ENCODE measurements around the gene SNX8. TPM values are rescaled to one million over a fixed set of nuclear protein-coding genes. Genes with fewer than 3 reads are reported as not detected.
"Not testable (repeated sequence)": the region's sequence is repeated elsewhere in the genome, so short reads cannot be mapped to it uniquely, and the experiment has no call there.

Gene SNX8
- total and polyA plus RNA-seq, 5 donors = 32.3 to 44.5 (median 37.6) TPM

- peaks cover 3% of the 10 kb centered on the region for H3K4me1 ChIP-seq (ENCODE audit: control insufficient read depth, insufficient read depth, low read length)
- H3K4me3 ChIP-seq (ENCODE audit: low read length) = no peak overlapping the region
- intact Hi-C loops (cut with DNase I) = loop anchor here in 1 of 4 donors (10.0 kb wide), 1 partner anchor 65 kb away; the partner anchor contains the start of genes MRM2 and NUDT1
- no peaks in the 10 kb centered on the region for H3K27me3 ChIP-seq (ENCODE audit: control insufficient read depth, insufficient read depth)
- DNase-seq (no peak), ATAC-seq (no peak)
- peak overlapping the region; percentile 68 for H3K27ac ChIP-seq (ENCODE audit: low read length)
- 61% methylated on average over 20 of the region's 20 CpGs for WGBS
- no peaks in the 10 kb centered on the region for H3K9me3 ChIP-seq (ENCODE audit: control insufficient read depth, low read length)
Observed at GRCh38 chr7:2309889-2310331, 4.3 kb downstream of the SNX8 start.

GRCh38 chr7:2307690-2308107 is 6.5 kb downstream of the SNX8 start:
- DNase-seq (no peak), ATAC-seq (no peak)
- WGBS = 79% methylated on average over 7 of the region's 7 CpGs
- H3K4me1 ChIP-seq (ENCODE audit: control insufficient read depth, insufficient read depth, low read length) = peaks cover 3% of the 10 kb centered on the region
- no peak overlapping the region for H3K4me3 ChIP-seq (ENCODE audit: low read length)
- H3K27ac ChIP-seq (ENCODE audit: low read length) = no peak overlapping the region
- intact Hi-C loops (cut with DNase I) = loop anchor here in 1 of 4 donors (10.0 kb wide), 1 partner anchor 63 kb away; the partner anchor contains the start of genes MRM2 and NUDT1
- no peaks in the 10 kb centered on the region for H3K9me3 ChIP-seq (ENCODE audit: control insufficient read depth, low read length)
- H3K27me3 ChIP-seq (ENCODE audit: control insufficient read depth, insufficient read depth) = no peaks in the 10 kb centered on the region

- ATAC-seq (no peak), DNase-seq (no peak)
- Histone ChIP-seq H3K27ac (ENCODE audit: low read length) (no peak overlapping the region), H3K27me3 (ENCODE audit: control insufficient read depth, insufficient read depth) (no peaks in the 10 kb centered on the region), H3K4me1 (ENCODE audit: control insufficient read depth, insufficient read depth, low read length) (peaks cover 3% of the 10 kb centered on the region), H3K4me3 (ENCODE audit: low read length) (no peak overlapping the region), H3K9me3 (ENCODE audit: control insufficient read depth, low read length) (no peaks in the 10 kb centered on the region)
- intact Hi-C loops (cut with DNase I) = loop anchor here in 1 of 4 donors (10.0 kb wide), 1 partner anchor 62 kb away; the partner anchor contains the start of genes MRM2 and NUDT1
- 92% methylated on average over 6 of the region's 6 CpGs for WGBS
Observed at GRCh38 chr7:2306688-2307087, 7.6 kb downstream of the SNX8 start.

- peak overlapping the region; percentile 1 for H3K4me3 ChIP-seq (ENCODE audit: low read length)
- 83% methylated on average over 6 of the region's 6 CpGs for WGBS
- not testable (repeated sequence) for H3K27me3 ChIP-seq (ENCODE audit: control insufficient read depth, insufficient read depth)
Observed at GRCh38 chr7:2305258-2305657, 9.0 kb downstream of the SNX8 start.

GRCh38 chr7:2303520-2303919 is 10.7 kb downstream of the SNX8 start:
- intact Hi-C loops (cut with DNase I) = loop anchor here in 1 of 4 donors (10.0 kb wide), 1 partner anchor 59 kb away; the partner anchor contains the start of genes MRM2 and NUDT1
- WGBS = 62% methylated on average over 7 of the region's 7 CpGs
- not testable (repeated sequence) for H3K27me3 ChIP-seq (ENCODE audit: control insufficient read depth, insufficient read depth); H3K4me3 ChIP-seq (ENCODE audit: low read length); H3K4me1 ChIP-seq (ENCODE audit: control insufficient read depth, insufficient read depth, low read length); ATAC-seq; H3K27ac ChIP-seq (ENCODE audit: low read length); DNase-seq; H3K9me3 ChIP-seq (ENCODE audit: control insufficient read depth, low read length)

More at GRCh38 chr7:2305258-2305657, 9.0 kb downstream of the SNX8 start:
- H3K4me1 ChIP-seq (ENCODE audit: control insufficient read depth, insufficient read depth, low read length); ATAC-seq; H3K9me3 ChIP-seq (ENCODE audit: control insufficient read depth, low read length); DNase-seq: not testable (repeated sequence)
- intact Hi-C loops (cut with DNase I) = loop anchor here in 1 of 4 donors (10.0 kb wide), 1 partner anchor 60 kb away; the partner anchor contains the start of genes MRM2 and NUDT1
- H3K27ac ChIP-seq (ENCODE audit: low read length) = peak overlapping the region; percentile 92

- not testable (repeated sequence) for H3K27me3 ChIP-seq (ENCODE audit: control insufficient read depth, insufficient read depth); H3K4me3 ChIP-seq (ENCODE audit: low read length); H3K4me1 ChIP-seq (ENCODE audit: control insufficient read depth, insufficient read depth, low read length); ATAC-seq; H3K9me3 ChIP-seq (ENCODE audit: control insufficient read depth, low read length); H3K27ac ChIP-seq (ENCODE audit: low read length)
- intact Hi-C loops (cut with DNase I) = loop anchor here in 1 of 4 donors (10.0 kb wide), 1 partner anchor 58 kb away; the partner anchor contains the start of genes MRM2 and NUDT1
- WGBS = 95% methylated on average over 46 of the region's 55 CpGs
- DNase-seq = peak in 1 of 3 donors; percentile 59
Observed at GRCh38 chr7:2302743-2303397, 11.4 kb downstream of the SNX8 start.

- intact Hi-C loops (cut with DNase I) = loop anchor here in 1 of 4 donors (10.0 kb wide), 1 partner anchor 57 kb away; the partner anchor contains the start of genes MRM2 and NUDT1
- Histone ChIP-seq H3K9me3 (ENCODE audit: control insufficient read depth, low read length) (no peaks in the 10 kb centered on the region), H3K4me3 (ENCODE audit: low read length) (no peak overlapping the region), H3K4me1 (ENCODE audit: control insufficient read depth, insufficient read depth, low read length) (peaks cover 3% of the 10 kb centered on the region), H3K27ac (ENCODE audit: low read length) (no peak overlapping the region), H3K27me3 (ENCODE audit: control insufficient read depth, insufficient read depth) (no peaks in the 10 kb centered on the region)
- 93% methylated on average over 6 of the region's 6 CpGs for WGBS
- DNase-seq (peak in 1 of 3 donors; percentile 2), ATAC-seq (no peak)
Observed at GRCh38 chr7:2301511-2301863, 12.8 kb downstream of the SNX8 start.

- ATAC-seq (peak; percentile 42 to 55), DNase-seq (no peak)
- H3K4me3 ChIP-seq (ENCODE audit: low read length) = no peak overlapping the region
- H3K27ac ChIP-seq (ENCODE audit: low read length) = peak overlapping the region; percentile 66
- peaks cover 2% of the 10 kb centered on the region for H3K4me1 ChIP-seq (ENCODE audit: control insufficient read depth, insufficient read depth, low read length)
- intact Hi-C loops (cut with DNase I) = loop anchor here in 1 of 4 donors (10.0 kb wide), 1 partner anchor 55 kb away; the partner anchor contains the start of genes MRM2 and NUDT1
- WGBS = 60% methylated on average over 9 of the region's 9 CpGs
- no peaks in the 10 kb centered on the region for H3K27me3 ChIP-seq (ENCODE audit: control insufficient read depth, insufficient read depth)
- no peaks in the 10 kb centered on the region for H3K9me3 ChIP-seq (ENCODE audit: control insufficient read depth, low read length)
Observed at GRCh38 chr7:2299870-2300512, 14.2 kb downstream of the SNX8 start.

- peak overlapping the region; percentile 66 for H3K27ac ChIP-seq (ENCODE audit: low read length)
- WGBS = 60% methylated on average over 18 of the region's 18 CpGs
- intact Hi-C loops (cut with DNase I) = no loop called here
- no peaks in the 10 kb centered on the region for H3K9me3 ChIP-seq (ENCODE audit: control insufficient read depth, low read length)
- peak; percentile 39 to 66 (median 59) for DNase-seq
- ATAC-seq = peak; percentile 62 to 89
- no peak overlapping the region for H3K4me3 ChIP-seq (ENCODE audit: low read length)
- no peaks in the 10 kb centered on the region for H3K27me3 ChIP-seq (ENCODE audit: control insufficient read depth, insufficient read depth)
- H3K4me1 ChIP-seq (ENCODE audit: control insufficient read depth, insufficient read depth, low read length) = no peaks in the 10 kb centered on the region
Observed at GRCh38 chr7:2299131-2299829, 15.0 kb downstream of the SNX8 start.

GRCh38 chr7:2296832-2297231 is 17.4 kb downstream of the SNX8 start:
- DNase-seq (no peak), ATAC-seq (no peak)
- Histone ChIP-seq H3K27ac (ENCODE audit: low read length) (no peak overlapping the region), H3K27me3 (ENCODE audit: control insufficient read depth, insufficient read depth) (no peaks in the 10 kb centered on the region), H3K9me3 (ENCODE audit: control insufficient read depth, low read length) (no peaks in the 10 kb centered on the region), H3K4me1 (ENCODE audit: control insufficient read depth, insufficient read depth, low read length) (no peaks in the 10 kb centered on the region), H3K4me3 (ENCODE audit: low read length) (no peak overlapping the region)
- intact Hi-C loops (cut with DNase I) = no loop called here
- WGBS = 98% methylated on average over 6 of the region's 6 CpGs
